Cerebellar cortex (tissue), 1 donor: ENCODE data around the gene PRR5L.
A peak's percentile ranks its signal among the peaks of the same experiment; 100 is the strongest.

ENCODE experiments used
- DNase-seq: peaks from one replicate; pipeline ENCODE4 v3.0.0-alpha.2; 2015; ENCODE audit warnings: low spot score

Gene PRR5L

GRCh38 chr11:36436064-36436463 lies 140.0 kb downstream of the PRR5L start:
- peak; percentile 75 for DNase-seq

GRCh38 chr11:36436589-36436988 lies 140.5 kb downstream of the PRR5L start:
- DNase-seq: no peak

GRCh38 chr11:36437413-36437812 lies 141.3 kb downstream of the PRR5L start:
- DNase-seq: no peak

- no peak for DNase-seq
Observed at GRCh38 chr11:36438126-36438525, 142.0 kb downstream of the PRR5L start.

- no peak for DNase-seq
Observed at GRCh38 chr11:36441610-36442208, 145.6 kb downstream of the PRR5L start.

GRCh38 chr11:36443661-36444060 lies 147.6 kb downstream of the PRR5L start:
- no peak for DNase-seq

GRCh38 chr11:36446135-36446534 lies 150.0 kb downstream of the PRR5L start:
- DNase-seq: no peak

- DNase-seq: no peak
Observed at GRCh38 chr11:36447514-36447913, 151.4 kb downstream of the PRR5L start.

- no peak for DNase-seq
Observed at GRCh38 chr11:36447947-36448346, 151.9 kb downstream of the PRR5L start.

GRCh38 chr11:36449561-36450096 lies 153.5 kb downstream of the PRR5L start:
- DNase-seq: no peak

GRCh38 chr11:36450110-36450572 lies 154.1 kb downstream of the PRR5L start:
- DNase-seq: no peak

GRCh38 chr11:36451045-36451444 lies 155.0 kb downstream of the PRR5L start:
- DNase-seq: no peak

- no peak for DNase-seq
Observed at GRCh38 chr11:36451681-36452080, 155.6 kb downstream of the PRR5L start.

GRCh38 chr11:36452236-36452940 lies 156.3 kb downstream of the PRR5L start:
- no peak for DNase-seq

GRCh38 chr11:36452961-36453360 lies 156.9 kb downstream of the PRR5L start:
- DNase-seq: no peak

GRCh38 chr11:36453678-36454077 lies 157.6 kb downstream of the PRR5L start:
- no peak for DNase-seq

GRCh38 chr11:36454551-36454940 lies 158.5 kb downstream of the PRR5L start:
- no peak for DNase-seq

GRCh38 chr11:36454941-36455631 lies 159.0 kb downstream of the PRR5L start:
- DNase-seq: no peak

GRCh38 chr11:36455658-36456111 lies 159.6 kb downstream of the PRR5L start:
- no peak for DNase-seq

GRCh38 chr11:36456156-36456555 lies 160.1 kb downstream of the PRR5L start:
- no peak for DNase-seq

- no peak for DNase-seq
Observed at GRCh38 chr11:36458129-36458915, 162.2 kb downstream of the PRR5L start.

- DNase-seq: no peak
Observed at GRCh38 chr11:36459046-36459445, 163.0 kb downstream of the PRR5L start.
